GM20000 (cell line): Measurements from ENCODE around the gene SULT2A1.
"Not testable (repeated sequence)": the region's sequence is repeated elsewhere in the genome, so short reads cannot be mapped to it uniquely, and the experiment has no call there.

Experiments
- DNase-seq: peaks from one replicate; pipeline ENCODE4 v3.0.0; 2012; ENCODE audit warnings: low spot score
- TF ChIP-seq, protein P1 (sequence below): IDR thresholded peaks from 2 replicates; pipeline ENCODE4 v1.5.1; 2012; ENCODE audit warnings: mild to moderate bottlenecking, control low read depth; ENCODE audit errors: extremely low read depth, missing control alignments

The SULT2A1 gene, protein sequence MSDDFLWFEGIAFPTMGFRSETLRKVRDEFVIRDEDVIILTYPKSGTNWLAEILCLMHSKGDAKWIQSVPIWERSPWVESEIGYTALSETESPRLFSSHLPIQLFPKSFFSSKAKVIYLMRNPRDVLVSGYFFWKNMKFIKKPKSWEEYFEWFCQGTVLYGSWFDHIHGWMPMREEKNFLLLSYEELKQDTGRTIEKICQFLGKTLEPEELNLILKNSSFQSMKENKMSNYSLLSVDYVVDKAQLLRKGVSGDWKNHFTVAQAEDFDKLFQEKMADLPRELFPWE

DNA sequence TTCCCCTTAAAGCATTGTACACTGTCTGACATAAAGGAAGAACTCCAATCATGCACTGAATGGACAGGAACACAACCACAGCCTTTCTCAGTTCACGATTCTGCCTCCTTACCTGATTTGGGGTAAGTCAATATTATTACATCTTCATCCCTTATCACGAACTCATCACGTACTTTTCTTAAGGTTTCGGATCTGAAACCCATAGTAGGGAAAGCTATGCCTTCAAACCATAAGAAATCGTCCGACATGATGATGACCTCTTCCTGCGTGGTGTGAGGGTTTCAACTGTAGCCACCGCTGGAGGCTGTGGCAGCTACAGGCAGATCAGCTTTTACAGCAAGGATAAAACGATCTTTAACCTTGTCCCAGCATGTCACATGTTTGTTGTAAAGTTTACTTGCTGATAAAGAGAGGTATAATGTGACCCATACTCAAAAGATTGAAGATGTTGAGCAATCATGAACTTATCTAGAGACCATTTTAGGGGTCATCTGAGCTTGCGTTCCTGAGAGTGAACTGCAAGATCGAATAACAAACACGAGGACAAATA lies at the start of gene SULT2A1:
Gene SULT2A1, minus strand, starts transcription at position 306 of the 550 bp plus-strand sequence. Its CDS starts 58 bp downstream, at position 248.
- TF ChIP-seq, protein P1, sequence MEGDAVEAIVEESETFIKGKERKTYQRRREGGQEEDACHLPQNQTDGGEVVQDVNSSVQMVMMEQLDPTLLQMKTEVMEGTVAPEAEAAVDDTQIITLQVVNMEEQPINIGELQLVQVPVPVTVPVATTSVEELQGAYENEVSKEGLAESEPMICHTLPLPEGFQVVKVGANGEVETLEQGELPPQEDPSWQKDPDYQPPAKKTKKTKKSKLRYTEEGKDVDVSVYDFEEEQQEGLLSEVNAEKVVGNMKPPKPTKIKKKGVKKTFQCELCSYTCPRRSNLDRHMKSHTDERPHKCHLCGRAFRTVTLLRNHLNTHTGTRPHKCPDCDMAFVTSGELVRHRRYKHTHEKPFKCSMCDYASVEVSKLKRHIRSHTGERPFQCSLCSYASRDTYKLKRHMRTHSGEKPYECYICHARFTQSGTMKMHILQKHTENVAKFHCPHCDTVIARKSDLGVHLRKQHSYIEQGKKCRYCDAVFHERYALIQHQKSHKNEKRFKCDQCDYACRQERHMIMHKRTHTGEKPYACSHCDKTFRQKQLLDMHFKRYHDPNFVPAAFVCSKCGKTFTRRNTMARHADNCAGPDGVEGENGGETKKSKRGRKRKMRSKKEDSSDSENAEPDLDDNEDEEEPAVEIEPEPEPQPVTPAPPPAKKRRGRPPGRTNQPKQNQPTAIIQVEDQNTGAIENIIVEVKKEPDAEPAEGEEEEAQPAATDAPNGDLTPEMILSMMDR: no peak
- DNase-seq: no peak

DNA sequence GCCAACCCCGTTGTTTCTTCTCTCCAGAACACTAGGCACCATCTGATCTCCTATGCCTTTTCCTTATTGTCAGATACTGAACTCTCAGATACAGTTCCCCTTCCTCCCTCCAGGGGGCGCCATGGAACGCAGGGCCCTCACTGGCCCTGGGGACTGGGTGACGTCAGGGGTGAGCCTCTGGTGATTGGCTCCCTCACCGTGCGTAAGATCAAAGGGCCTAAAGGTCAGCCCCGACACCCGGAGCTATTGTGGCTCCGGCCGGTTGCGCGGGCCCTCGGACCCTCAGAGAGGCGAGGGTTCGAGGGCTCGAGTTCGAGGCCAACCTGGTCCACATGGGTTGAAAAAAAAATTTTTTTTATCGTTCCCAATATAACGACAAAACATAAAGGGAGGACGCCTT lies 42.5 kb upstream of the SULT2A1 start:
- not testable (repeated sequence) for DNase-seq

GRCh38 chr19:47920107-47920506 lies 34.0 kb upstream of the SULT2A1 start:
- TF ChIP-seq, protein P1: peak; percentile 64
- DNase-seq: not testable (repeated sequence)

GRCh38 chr19:47910191-47910590 lies 24.1 kb upstream of the SULT2A1 start:
- not testable (repeated sequence) for DNase-seq

GRCh38 chr19:47909350-47909749 lies 23.2 kb upstream of the SULT2A1 start:
- DNase-seq: not testable (repeated sequence)
- TF ChIP-seq, protein P1: peak; percentile 59

DNA sequence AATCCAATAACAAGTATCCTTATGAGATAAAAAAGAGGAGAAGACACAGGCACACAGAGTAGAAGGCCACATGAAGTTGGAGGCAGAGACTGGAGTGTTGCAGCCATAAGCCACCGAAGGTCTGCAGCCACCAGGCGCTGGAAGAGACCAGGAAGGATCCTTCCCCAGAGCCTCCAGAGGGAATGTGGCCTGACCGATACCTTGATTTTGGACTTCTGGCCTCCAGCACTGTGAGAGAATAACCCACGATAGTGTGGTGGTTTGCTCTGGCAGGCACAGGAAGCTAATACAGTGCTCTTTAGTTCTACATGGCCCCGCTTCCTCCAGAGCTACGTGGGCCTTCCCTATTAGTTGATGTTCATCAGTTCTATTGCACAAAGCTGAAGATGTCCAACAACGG lies 15.3 kb upstream of the SULT2A1 start:
- no peak for DNase-seq
- TF ChIP-seq, protein P1: no peak

DNA sequence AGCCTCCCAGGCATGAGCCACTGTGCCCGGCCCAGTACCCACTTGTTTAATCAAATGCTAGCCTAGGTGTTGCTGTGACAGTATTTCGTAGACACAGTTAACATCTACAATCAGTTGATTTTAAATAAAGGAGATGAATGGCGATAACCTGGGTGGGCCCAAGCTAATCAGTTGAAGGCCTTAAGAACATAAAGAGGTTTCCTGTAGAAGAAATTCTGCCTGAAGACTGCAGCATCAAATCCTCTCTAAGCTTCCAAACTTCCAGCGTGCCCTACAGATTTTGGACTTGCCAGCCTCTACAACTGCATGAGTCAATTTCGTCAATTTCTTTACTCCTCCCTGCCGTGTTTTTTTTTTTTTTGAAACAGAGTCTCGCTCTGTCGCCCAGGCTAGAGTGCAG lies 13.2 kb upstream of the SULT2A1 start:
- DNase-seq: no peak
- TF ChIP-seq, protein P1: no peak

- DNase-seq: no peak
- TF ChIP-seq, protein P1: no peak
Observed at GRCh38 chr19:47897861-47898260, 11.7 kb upstream of the SULT2A1 start.
